Body of pancreas (tissue), 4 donors: ENCODE data around the gene PRDM10. TPM values are rescaled to one million over a fixed set of nuclear protein-coding genes. Genes with fewer than 3 reads are reported as not detected.

Source experiments
- ATAC-seq: fragments of 150-250 bp; one replicate; pipeline ENCODE4 v1.9.1; 2016
- DNase-seq, 4 donors: peaks; one replicate each; pipeline ENCODE4 v3.0.0-alpha.2; 2019
- H3K27ac ChIP-seq, 4 donors: fragments of 200-600 bp; sonication (generic); 1 replicate in 3 of 4; 2 replicates in 1 of 4; pipeline versions ENCODE4 v1.5.1 to v1.6.1; 2016 to 2019; ENCODE audit warnings: mild to moderate bottlenecking in 1 of 4, mixed read lengths in 1 of 4, moderate library complexity in 1 of 4
- H3K27me3 ChIP-seq, 2 donors: fragments of 200-600 bp; sonication (generic); one replicate each; pipeline ENCODE4 v1.6.0; 2016; ENCODE audit warnings: mild to moderate bottlenecking in 1 of 2
- H3K36me3 ChIP-seq, 2 donors: fragments of 200-600 bp; sonication (generic); replicated peaks in 1 of 2; 2 replicates each; pipeline ENCODE4 v1.5.1; 2016; ENCODE audit warnings: low read depth in 2 of 2; ENCODE audit not compliant: insufficient read depth in 1 of 2
- H3K4me1 ChIP-seq: fragments of 200-600 bp; sonication (generic); one replicate; pipeline ENCODE4 v1.6.0; 2016
- H3K4me3 ChIP-seq, 2 donors: fragments of 200-600 bp; sonication (generic); 1 replicate in 1 of 2; 2 replicates in 1 of 2; pipeline ENCODE4 v1.5.1; 2016 to 2019
- H3K9me3 ChIP-seq, 3 donors: fragments of 200-600 bp; sonication (generic); 1 replicate in 2 of 3; 2 replicates in 1 of 3; pipeline ENCODE4 v1.5.1; 2016
- POLR2A ChIP-seq, 3 donors: fragments of 450-650 bp; IDR thresholded peaks; one replicate each; pipeline ENCODE4 v1.6.1; 2016; ENCODE audit warnings: antibody characterized with exemption in 3 of 3, mild to moderate bottlenecking in 2 of 3
- WGBS, 2 donors: methylation state at CpG; one replicate each; pipeline ENCODE4 v1.1.5; 2017; 5-methylcytosine and 5-hydroxymethylcytosine counted together
- intact Hi-C: fragments of 100-400 bp; cut with DNase I; formaldehyde crosslinking; loops from one replicate; pipeline ENCODE4 v1.15.1; 2023
- total RNA-seq, 2 donors: library from RNA; depleted of rRNA; stranded (reverse); fragments of >200 nt; gene quantifications; one replicate each; pipeline ENCODE4 v1.1.0, GENCODE V29; 2016
- TF ChIP-seq, protein P1 (sequence below), 7 experiments: fragments of 450-650 bp in 4 of 7; fragments of 200-600 bp in 3 of 7; sonication (generic) in 3 of 7; IDR thresholded peaks; one replicate each; pipeline ENCODE4 v1.5.1; 2016 to 2019; ENCODE audit warnings: antibody characterized with exemption in 7 of 7

Gene PRDM10
- total RNA-seq, 2 donors from 2014 or later, result 4.7 to 14.5 TPM

- H3K27me3 ChIP-seq, result no peaks in the 10 kb centered on the region
- ATAC-seq (no peak), DNase-seq (no peak)
- WGBS, 2 donors, result 34 to 36% methylated on average over 7 of the region's 7 CpGs
- intact Hi-C loops, result no loop called here
- no peak overlapping the region for H3K4me3 ChIP-seq
- no peak for TF ChIP-seq POLR2A (IDR thresholded peaks at IDR 0.05)
- TF ChIP-seq, protein P1, sequence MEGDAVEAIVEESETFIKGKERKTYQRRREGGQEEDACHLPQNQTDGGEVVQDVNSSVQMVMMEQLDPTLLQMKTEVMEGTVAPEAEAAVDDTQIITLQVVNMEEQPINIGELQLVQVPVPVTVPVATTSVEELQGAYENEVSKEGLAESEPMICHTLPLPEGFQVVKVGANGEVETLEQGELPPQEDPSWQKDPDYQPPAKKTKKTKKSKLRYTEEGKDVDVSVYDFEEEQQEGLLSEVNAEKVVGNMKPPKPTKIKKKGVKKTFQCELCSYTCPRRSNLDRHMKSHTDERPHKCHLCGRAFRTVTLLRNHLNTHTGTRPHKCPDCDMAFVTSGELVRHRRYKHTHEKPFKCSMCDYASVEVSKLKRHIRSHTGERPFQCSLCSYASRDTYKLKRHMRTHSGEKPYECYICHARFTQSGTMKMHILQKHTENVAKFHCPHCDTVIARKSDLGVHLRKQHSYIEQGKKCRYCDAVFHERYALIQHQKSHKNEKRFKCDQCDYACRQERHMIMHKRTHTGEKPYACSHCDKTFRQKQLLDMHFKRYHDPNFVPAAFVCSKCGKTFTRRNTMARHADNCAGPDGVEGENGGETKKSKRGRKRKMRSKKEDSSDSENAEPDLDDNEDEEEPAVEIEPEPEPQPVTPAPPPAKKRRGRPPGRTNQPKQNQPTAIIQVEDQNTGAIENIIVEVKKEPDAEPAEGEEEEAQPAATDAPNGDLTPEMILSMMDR (IDR thresholded peaks at IDR 0.05), result no peak
- no peaks in the 10 kb centered on the region for H3K4me1 ChIP-seq
- no peak overlapping the region for H3K27ac ChIP-seq
- no peaks in the 10 kb centered on the region for H3K9me3 ChIP-seq
- no peaks in the 10 kb centered on the region for H3K36me3 ChIP-seq
Measured at GRCh38 chr11:130037881-130038585, 35.4 kb upstream of the PRDM10 start.

DNA sequence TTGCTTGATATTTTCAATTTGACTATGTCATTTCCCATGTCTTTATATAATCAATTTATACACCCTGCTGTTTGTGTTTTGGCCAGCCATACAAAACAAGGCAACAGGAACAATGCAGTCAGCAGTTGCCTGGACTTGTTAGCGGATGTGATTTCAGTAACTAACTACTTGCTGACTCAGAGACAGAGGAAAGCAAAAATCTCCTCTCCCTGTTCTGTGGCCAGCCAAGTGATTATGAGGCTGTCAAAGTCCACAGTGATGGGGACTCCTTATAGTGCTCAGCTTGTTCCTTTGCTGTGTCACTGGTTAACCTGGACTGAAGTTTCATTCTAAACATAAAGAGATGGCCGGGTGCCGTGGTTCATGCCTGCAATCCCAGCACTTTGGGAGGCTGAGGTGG lies 34.4 kb upstream of the PRDM10 start:
- no peaks in the 10 kb centered on the region for H3K4me1 ChIP-seq
- no peaks in the 10 kb centered on the region for H3K9me3 ChIP-seq
- H3K36me3 ChIP-seq, result no peaks in the 10 kb centered on the region
- H3K27me3 ChIP-seq, result no peaks in the 10 kb centered on the region
- H3K27ac ChIP-seq, result no peak overlapping the region
- TF ChIP-seq, protein P1 (IDR thresholded peaks at IDR 0.05), result no peak
- TF ChIP-seq POLR2A (IDR thresholded peaks at IDR 0.05), result no peak
- ATAC-seq (no peak), DNase-seq (no peak)
- intact Hi-C loops, result no loop called here
- 63 to 71% methylated on average over 3 of the region's 3 CpGs for WGBS, 2 donors
- H3K4me3 ChIP-seq, result no peak overlapping the region

DNA sequence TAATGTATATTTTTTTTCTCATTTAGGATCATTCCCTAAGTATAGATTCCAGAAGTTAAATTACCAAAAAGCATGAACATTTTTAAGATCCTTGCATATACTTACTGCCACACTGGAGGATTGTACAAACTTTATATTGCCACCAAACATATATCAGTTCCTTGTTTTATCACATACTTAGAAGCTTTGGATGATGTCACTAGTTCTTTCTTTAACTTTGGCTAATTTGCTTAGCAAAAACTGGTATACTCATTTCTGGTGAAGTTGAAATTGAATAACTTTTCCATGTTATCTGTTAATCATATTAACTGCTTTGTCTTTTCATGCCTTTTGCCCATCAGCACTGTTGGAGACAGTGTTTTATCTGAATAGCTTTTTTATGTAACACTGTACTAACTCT lies 31.6 kb upstream of the PRDM10 start:
- no peaks in the 10 kb centered on the region for H3K4me1 ChIP-seq
- H3K27ac ChIP-seq, result no peak overlapping the region
- intact Hi-C loops, result no loop called here
- H3K9me3 ChIP-seq, result no peaks in the 10 kb centered on the region
- ATAC-seq (no peak), DNase-seq (no peak)
- H3K27me3 ChIP-seq, result no peaks in the 10 kb centered on the region
- TF ChIP-seq, protein P1 (IDR thresholded peaks at IDR 0.05), result no peak
- TF ChIP-seq POLR2A (IDR thresholded peaks at IDR 0.05), result no peak
- no peak overlapping the region for H3K4me3 ChIP-seq
- no peaks in the 10 kb centered on the region for H3K36me3 ChIP-seq

DNA sequence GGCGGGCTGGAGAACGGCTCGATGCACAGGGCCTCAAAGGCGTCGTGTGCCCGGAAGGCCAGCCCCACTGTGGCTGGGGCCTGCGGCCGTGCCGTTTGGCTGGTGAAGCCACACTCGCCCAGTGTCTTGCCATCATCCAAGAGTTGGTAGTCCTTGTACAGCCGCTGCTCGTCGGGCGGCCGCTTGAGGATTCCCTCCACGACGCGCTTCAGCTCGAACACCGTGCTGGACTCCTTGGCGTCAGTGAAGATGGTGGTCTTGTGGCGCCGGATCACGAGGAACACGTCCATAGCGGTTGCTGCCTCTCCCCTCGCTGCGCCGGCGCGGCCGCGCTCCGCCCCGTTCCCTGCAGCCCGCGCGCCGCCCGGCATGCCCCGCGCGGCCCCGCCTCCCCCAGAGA lies 30.3 kb upstream of the PRDM10 start:
- no peak for ATAC-seq
- intact Hi-C loops, result no loop called here
- Histone ChIP-seq H3K36me3 (no peaks in the 10 kb centered on the region), H3K27ac (no peak overlapping the region), H3K4me1 (no peaks in the 10 kb centered on the region), H3K4me3 (no peak overlapping the region), H3K27me3 (no peaks in the 10 kb centered on the region), H3K9me3 (no peaks in the 10 kb centered on the region)
- 88 to 91% methylated on average over 35 to 42 of the region's 44 CpGs for WGBS, 2 donors
- TF ChIP-seq, protein P1 (IDR thresholded peaks at IDR 0.05), result no peak
- no peak for TF ChIP-seq POLR2A (IDR thresholded peaks at IDR 0.05)
- DNase-seq, result no peak

DNA sequence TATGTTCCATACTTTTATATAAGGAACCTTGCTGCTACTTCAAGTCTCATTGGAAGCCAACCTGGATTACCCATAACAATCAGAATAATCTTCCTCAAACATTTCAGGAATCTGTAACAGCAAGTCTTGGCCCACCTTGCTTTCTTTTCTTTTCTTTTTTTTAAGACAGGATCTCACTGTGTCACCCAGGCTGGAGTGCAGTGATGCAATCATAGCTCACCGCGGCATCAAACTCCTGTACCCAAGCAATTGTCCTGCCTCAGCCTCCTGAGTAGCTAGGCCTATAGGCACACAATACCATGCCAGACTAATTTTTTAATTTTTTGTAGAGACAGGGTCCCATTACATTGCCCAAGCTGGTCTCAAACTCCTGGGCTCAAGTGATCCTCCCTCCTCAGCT lies 29.3 kb upstream of the PRDM10 start:
- TF ChIP-seq, protein P1 (IDR thresholded peaks at IDR 0.05), result no peak
- no peak for TF ChIP-seq POLR2A (IDR thresholded peaks at IDR 0.05)
- H3K9me3 ChIP-seq, result no peaks in the 10 kb centered on the region
- no peak overlapping the region for H3K27ac ChIP-seq
- H3K36me3 ChIP-seq, result no peaks in the 10 kb centered on the region
- intact Hi-C loops, result no loop called here
- DNase-seq, result no peak
- WGBS, 2 donors, result 88 to 100% methylated on average over 2 of the region's 2 CpGs
- no peaks in the 10 kb centered on the region for H3K4me1 ChIP-seq
- H3K4me3 ChIP-seq, result no peak overlapping the region
- no peak for ATAC-seq
- no peaks in the 10 kb centered on the region for H3K27me3 ChIP-seq
